ENCODE measurements around the gene FARS2.

- TF ChIP-seq, protein P1, sequence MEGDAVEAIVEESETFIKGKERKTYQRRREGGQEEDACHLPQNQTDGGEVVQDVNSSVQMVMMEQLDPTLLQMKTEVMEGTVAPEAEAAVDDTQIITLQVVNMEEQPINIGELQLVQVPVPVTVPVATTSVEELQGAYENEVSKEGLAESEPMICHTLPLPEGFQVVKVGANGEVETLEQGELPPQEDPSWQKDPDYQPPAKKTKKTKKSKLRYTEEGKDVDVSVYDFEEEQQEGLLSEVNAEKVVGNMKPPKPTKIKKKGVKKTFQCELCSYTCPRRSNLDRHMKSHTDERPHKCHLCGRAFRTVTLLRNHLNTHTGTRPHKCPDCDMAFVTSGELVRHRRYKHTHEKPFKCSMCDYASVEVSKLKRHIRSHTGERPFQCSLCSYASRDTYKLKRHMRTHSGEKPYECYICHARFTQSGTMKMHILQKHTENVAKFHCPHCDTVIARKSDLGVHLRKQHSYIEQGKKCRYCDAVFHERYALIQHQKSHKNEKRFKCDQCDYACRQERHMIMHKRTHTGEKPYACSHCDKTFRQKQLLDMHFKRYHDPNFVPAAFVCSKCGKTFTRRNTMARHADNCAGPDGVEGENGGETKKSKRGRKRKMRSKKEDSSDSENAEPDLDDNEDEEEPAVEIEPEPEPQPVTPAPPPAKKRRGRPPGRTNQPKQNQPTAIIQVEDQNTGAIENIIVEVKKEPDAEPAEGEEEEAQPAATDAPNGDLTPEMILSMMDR (IDR thresholded peaks at IDR 0.05), result no peak
- TF ChIP-seq ZNF232 (CRISPR knock-in tag; IDR thresholded peaks at IDR 0.05) (no peak), HMGA2 (CRISPR knock-in tag; IDR thresholded peaks at IDR 0.05) (no peak), ZNF138 (CRISPR knock-in tag; conservative IDR thresholded peaks at IDR 0.05) (no peak), IRF1 (CRISPR knock-in tag; IDR thresholded peaks at IDR 0.05) (no peak), FOXJ3 (CRISPR knock-in tag; IDR thresholded peaks at IDR 0.05; ENCODE audit: borderline replicate concordance) (no peak), SP1 (CRISPR knock-in tag; conservative IDR thresholded peaks at IDR 0.05) (no peak), GABPB1 (CRISPR knock-in tag; IDR thresholded peaks at IDR 0.05) (no peak), ZBTB21 (CRISPR knock-in tag; IDR thresholded peaks at IDR 0.05; ENCODE audit: borderline replicate concordance) (no peak), JUN (CRISPR knock-in tag; IDR thresholded peaks at IDR 0.05) (no peak)
- TF ChIP-seq, protein P2, sequence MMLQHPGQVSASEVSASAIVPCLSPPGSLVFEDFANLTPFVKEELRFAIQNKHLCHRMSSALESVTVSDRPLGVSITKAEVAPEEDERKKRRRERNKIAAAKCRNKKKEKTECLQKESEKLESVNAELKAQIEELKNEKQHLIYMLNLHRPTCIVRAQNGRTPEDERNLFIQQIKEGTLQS (CRISPR knock-in tag; conservative IDR thresholded peaks at IDR 0.05), result no peak
- TF ChIP-seq, protein P3, sequence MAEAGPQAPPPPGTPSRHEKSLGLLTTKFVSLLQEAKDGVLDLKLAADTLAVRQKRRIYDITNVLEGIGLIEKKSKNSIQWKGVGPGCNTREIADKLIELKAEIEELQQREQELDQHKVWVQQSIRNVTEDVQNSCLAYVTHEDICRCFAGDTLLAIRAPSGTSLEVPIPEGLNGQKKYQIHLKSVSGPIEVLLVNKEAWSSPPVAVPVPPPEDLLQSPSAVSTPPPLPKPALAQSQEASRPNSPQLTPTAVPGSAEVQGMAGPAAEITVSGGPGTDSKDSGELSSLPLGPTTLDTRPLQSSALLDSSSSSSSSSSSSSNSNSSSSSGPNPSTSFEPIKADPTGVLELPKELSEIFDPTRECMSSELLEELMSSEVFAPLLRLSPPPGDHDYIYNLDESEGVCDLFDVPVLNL (CRISPR knock-in tag; IDR thresholded peaks at IDR 0.05; ENCODE audit: borderline replicate concordance, low read depth), result no peak
- TF ChIP-seq, protein P4, sequence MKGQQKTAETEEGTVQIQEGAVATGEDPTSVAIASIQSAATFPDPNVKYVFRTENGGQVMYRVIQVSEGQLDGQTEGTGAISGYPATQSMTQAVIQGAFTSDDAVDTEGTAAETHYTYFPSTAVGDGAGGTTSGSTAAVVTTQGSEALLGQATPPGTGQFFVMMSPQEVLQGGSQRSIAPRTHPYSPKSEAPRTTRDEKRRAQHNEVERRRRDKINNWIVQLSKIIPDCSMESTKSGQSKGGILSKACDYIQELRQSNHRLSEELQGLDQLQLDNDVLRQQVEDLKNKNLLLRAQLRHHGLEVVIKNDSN (CRISPR knock-in tag; IDR thresholded peaks at IDR 0.05), result no peak
Observed at GRCh38 chr6:5781966-5782556, 520.7 kb downstream of the FARS2 start.

Measured in WTC11 (cell line).